Measurements from ENCODE around the gene DNAH10.

GRCh38 chr12:123840765-123841425 is 78.8 kb downstream of the DNAH10 start:
- TF ChIP-seq, protein P1, sequence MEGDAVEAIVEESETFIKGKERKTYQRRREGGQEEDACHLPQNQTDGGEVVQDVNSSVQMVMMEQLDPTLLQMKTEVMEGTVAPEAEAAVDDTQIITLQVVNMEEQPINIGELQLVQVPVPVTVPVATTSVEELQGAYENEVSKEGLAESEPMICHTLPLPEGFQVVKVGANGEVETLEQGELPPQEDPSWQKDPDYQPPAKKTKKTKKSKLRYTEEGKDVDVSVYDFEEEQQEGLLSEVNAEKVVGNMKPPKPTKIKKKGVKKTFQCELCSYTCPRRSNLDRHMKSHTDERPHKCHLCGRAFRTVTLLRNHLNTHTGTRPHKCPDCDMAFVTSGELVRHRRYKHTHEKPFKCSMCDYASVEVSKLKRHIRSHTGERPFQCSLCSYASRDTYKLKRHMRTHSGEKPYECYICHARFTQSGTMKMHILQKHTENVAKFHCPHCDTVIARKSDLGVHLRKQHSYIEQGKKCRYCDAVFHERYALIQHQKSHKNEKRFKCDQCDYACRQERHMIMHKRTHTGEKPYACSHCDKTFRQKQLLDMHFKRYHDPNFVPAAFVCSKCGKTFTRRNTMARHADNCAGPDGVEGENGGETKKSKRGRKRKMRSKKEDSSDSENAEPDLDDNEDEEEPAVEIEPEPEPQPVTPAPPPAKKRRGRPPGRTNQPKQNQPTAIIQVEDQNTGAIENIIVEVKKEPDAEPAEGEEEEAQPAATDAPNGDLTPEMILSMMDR (conservative IDR thresholded peaks at IDR 0.05), result no peak
- no peak for TF ChIP-seq EZH2 (IDR thresholded peaks at IDR 0.05; ENCODE audit: low read depth)
